Measurements from ENCODE around the gene OR6J1. TPM values are rescaled to one million over a fixed set of nuclear protein-coding genes. Genes with fewer than 3 reads are reported as not detected.
"Not testable (repeated sequence)": the region's sequence is repeated elsewhere in the genome, so short reads cannot be mapped to it uniquely, and the experiment has no call there.

Gene OR6J1
- total RNA-seq: not detected

DNA sequence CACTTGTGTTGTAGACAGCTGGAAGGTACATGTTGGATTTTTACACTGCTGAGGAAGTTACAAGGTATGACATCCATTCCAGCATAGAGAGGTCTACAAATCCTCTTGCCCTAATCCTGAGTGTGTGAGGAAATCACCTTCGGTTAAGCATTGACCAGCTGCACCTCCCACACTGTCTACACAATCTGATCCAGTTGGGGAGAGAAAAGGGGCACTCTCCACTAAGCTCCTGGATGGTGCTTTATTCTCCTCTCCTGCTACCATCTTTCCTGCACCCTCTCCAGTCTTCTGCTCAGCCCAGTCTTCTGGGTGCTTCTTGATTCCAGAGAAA, at the start of gene OR6J1:
Gene OR6J1 (minus strand): TSS at position 48 of the 331 bp plus-strand sequence. CDS start 9,541 bp downstream, outside the sequence.
- H3K36me3 Mint-ChIP-seq: no peaks in the 10 kb centered on the region
- H3K27ac Mint-ChIP-seq: no peak within 1 kb of the TSS
- DNase-seq (ENCODE audit: low spot score in 2 of 2) (no peak), ATAC-seq (no peak)
- no peaks in the 10 kb centered on the region for H3K9me3 Mint-ChIP-seq

DNA sequence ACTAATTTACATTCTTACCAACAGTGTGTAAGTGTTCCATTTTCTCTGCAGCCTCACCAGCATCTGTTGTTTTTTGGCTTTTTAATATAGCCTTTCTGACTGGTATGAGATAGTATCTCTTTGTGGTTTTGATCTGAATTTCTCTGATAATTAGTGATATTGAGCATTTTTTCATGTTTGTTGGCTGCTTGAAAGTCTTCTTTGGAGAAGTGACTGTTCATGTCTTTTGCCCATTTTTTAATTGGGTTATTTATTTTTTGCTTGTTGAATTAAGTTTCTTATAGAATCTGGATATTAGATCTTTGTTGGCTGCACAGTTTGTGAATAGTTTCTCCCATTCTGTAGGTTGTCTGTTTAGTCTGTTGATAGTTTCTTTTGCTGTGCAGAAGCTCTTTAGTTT, 48.0 kb upstream of the OR6J1 start:
- Mint-ChIP-seq H3K27ac (no peak overlapping the region), H3K9me3 (peaks cover 3 to 47% of the 10 kb centered on the region in 2 donors)

GRCh38 chr14:22691171-22691570, 47.0 kb upstream of the OR6J1 start:
- Mint-ChIP-seq H3K36me3 (peaks cover 18 to 50% of the 10 kb centered on the region in 2 donors), H3K27ac (no peak overlapping the region), H3K9me3 (peaks cover 5 to 50% of the 10 kb centered on the region in 2 donors)
- ATAC-seq (no peak), DNase-seq (ENCODE audit: low spot score in 2 of 2) (no peak)

More for the DNA sequence above, 48.0 kb upstream of the OR6J1 start:
- no peak for ATAC-seq
- H3K36me3 Mint-ChIP-seq: peaks cover 11 to 43% of the 10 kb centered on the region in 2 donors
- DNase-seq (ENCODE audit: low spot score in 2 of 2): no peak

- Mint-ChIP-seq H3K27ac (no peak overlapping the region), H3K9me3 (peaks cover 5 to 50% of the 10 kb centered on the region in 2 donors), H3K36me3 (peaks cover 18 to 50% of the 10 kb centered on the region in 2 donors)
- ATAC-seq (peak; percentile 99 to 100), DNase-seq (ENCODE audit: low spot score in 2 of 2) (peak in 1 of 2 donors; percentile 26)
Measured at GRCh38 chr14:22689199-22689598, 45.0 kb upstream of the OR6J1 start.

- not testable (repeated sequence) for DNase-seq (ENCODE audit: low spot score in 2 of 2); ATAC-seq; H3K27ac Mint-ChIP-seq
- Mint-ChIP-seq H3K9me3 (peaks cover 5 to 47% of the 10 kb centered on the region in 2 donors), H3K36me3 (peaks cover 15 to 47% of the 10 kb centered on the region in 2 donors)
Measured at GRCh38 chr14:22687969-22688368, 43.8 kb upstream of the OR6J1 start.

- Mint-ChIP-seq H3K9me3 (peaks cover 5 to 30% of the 10 kb centered on the region in 2 donors), H3K36me3 (peaks cover 10 to 40% of the 10 kb centered on the region in 2 donors)
- not testable (repeated sequence) for DNase-seq (ENCODE audit: low spot score in 2 of 2); H3K27ac Mint-ChIP-seq; ATAC-seq
Measured at GRCh38 chr14:22686176-22686611, 42.0 kb upstream of the OR6J1 start.

GRCh38 chr14:22685467-22685866, 41.3 kb upstream of the OR6J1 start:
- no peak for ATAC-seq

GRCh38 chr14:22683428-22683827, 39.3 kb upstream of the OR6J1 start:
- not testable (repeated sequence) for H3K27ac Mint-ChIP-seq; DNase-seq (ENCODE audit: low spot score in 2 of 2); ATAC-seq
- peaks cover 5 to 13% of the 10 kb centered on the region in 2 donors for H3K9me3 Mint-ChIP-seq
- peaks cover 17 to 25% of the 10 kb centered on the region in 2 donors for H3K36me3 Mint-ChIP-seq

More at GRCh38 chr14:22685467-22685866, 41.3 kb upstream of the OR6J1 start:
- no peak overlapping the region for H3K27ac Mint-ChIP-seq
- peaks cover 5 to 23% of the 10 kb centered on the region in 2 donors for H3K9me3 Mint-ChIP-seq
- peaks cover 10 to 35% of the 10 kb centered on the region in 2 donors for H3K36me3 Mint-ChIP-seq
- DNase-seq (ENCODE audit: low spot score in 2 of 2): no peak

GRCh38 chr14:22678221-22678620, 34.1 kb upstream of the OR6J1 start:
- H3K9me3 Mint-ChIP-seq: no peaks in the 10 kb centered on the region
- no peak overlapping the region for H3K27ac Mint-ChIP-seq
- DNase-seq (ENCODE audit: low spot score in 2 of 2) (no peak), ATAC-seq (no peak)
- H3K36me3 Mint-ChIP-seq: peaks cover 7% of the 10 kb centered on the region in 2 donors

- H3K9me3 Mint-ChIP-seq, H3K27ac Mint-ChIP-seq: not testable (repeated sequence)
Measured at GRCh38 chr14:22677551-22677950, 33.4 kb upstream of the OR6J1 start.

GRCh38 chr14:22671622-22672021, 27.5 kb upstream of the OR6J1 start:
- peaks cover 0 to 12% of the 10 kb centered on the region in 2 donors for H3K9me3 Mint-ChIP-seq
- ATAC-seq (peak; percentile 59 to 68), DNase-seq (ENCODE audit: low spot score in 2 of 2) (no peak)
- H3K36me3 Mint-ChIP-seq: no peaks in the 10 kb centered on the region
- no peak overlapping the region for H3K27ac Mint-ChIP-seq

More at GRCh38 chr14:22677551-22677950, 33.4 kb upstream of the OR6J1 start:
- DNase-seq (ENCODE audit: low spot score in 2 of 2); H3K36me3 Mint-ChIP-seq; ATAC-seq: not testable (repeated sequence)

DNA sequence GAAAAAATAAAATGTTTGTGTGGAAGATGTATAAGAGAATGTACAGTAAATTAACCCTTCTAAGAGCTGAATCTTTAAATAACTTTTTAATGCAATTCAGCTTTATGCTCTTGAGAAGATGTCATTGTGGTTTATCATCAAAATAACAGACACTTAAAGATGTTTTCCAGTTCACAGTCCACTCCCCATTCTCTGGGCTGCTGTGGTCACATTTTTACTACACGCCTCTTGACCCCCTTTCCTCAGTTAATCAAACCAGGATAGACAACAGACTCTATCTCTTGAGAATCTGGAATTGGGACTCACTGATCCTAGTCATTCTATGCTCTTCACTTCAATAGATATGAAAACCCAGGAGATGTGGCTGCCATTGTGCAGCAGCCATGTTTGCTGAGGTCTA, 24.7 kb upstream of the OR6J1 start:
- Mint-ChIP-seq H3K27ac (peak overlapping the region in 1 of 2 donors; percentile 47), H3K36me3 (no peaks in the 10 kb centered on the region), H3K9me3 (peaks cover 0 to 12% of the 10 kb centered on the region in 2 donors)
- ATAC-seq (peak in 1 of 2 donors; percentile 15), DNase-seq (ENCODE audit: low spot score in 2 of 2) (no peak)

DNA sequence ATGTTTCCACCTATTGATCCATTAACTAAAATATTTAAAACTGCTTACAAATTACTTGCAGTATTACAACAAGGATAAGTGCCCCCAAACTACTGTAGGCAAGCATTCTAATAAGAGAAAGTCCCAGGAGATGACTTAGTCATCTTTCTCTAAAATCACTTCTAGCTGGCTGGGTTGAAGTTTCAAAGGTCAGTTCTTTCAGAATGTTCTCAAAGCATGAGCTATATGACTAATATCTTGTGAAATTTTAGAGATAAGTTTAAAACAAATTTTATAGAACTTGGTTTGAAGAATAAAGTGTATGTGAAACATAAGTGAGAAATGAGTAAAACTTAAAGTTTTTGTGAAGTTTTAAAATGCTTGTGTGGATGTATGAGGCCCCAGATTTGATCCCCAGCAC, 24.3 kb upstream of the OR6J1 start:
- peak overlapping the region in 1 of 2 donors; percentile 47 for H3K27ac Mint-ChIP-seq
- DNase-seq (ENCODE audit: low spot score in 2 of 2): no peak
- H3K9me3 Mint-ChIP-seq: peaks cover 0 to 12% of the 10 kb centered on the region in 2 donors
- H3K36me3 Mint-ChIP-seq: no peaks in the 10 kb centered on the region
- peak; percentile 78 to 79 for ATAC-seq

GRCh38 chr14:22667881-22668280, 23.7 kb upstream of the OR6J1 start:
- Mint-ChIP-seq H3K36me3 (no peaks in the 10 kb centered on the region), H3K27ac (no peak overlapping the region), H3K9me3 (peaks cover 0 to 12% of the 10 kb centered on the region in 2 donors)
- ATAC-seq: peak in 1 of 2 donors; percentile 22
- DNase-seq (ENCODE audit: low spot score in 2 of 2): no peak

GRCh38 chr14:22666203-22666893, 22.2 kb upstream of the OR6J1 start:
- Mint-ChIP-seq H3K27ac (no peak overlapping the region), H3K9me3 (peaks cover 0 to 12% of the 10 kb centered on the region in 2 donors), H3K36me3 (no peaks in the 10 kb centered on the region)
- ATAC-seq (no peak), DNase-seq (ENCODE audit: low spot score in 2 of 2) (no peak)

- no peak for ATAC-seq
Measured at GRCh38 chr14:22664261-22664660, 20.1 kb upstream of the OR6J1 start.

GRCh38 chr14:22660654-22661053, 16.5 kb upstream of the OR6J1 start:
- no peak for DNase-seq (ENCODE audit: low spot score in 2 of 2)
- Mint-ChIP-seq H3K36me3 (no peaks in the 10 kb centered on the region), H3K27ac (no peak overlapping the region), H3K9me3 (no peaks in the 10 kb centered on the region)
- no peak for ATAC-seq

More at GRCh38 chr14:22664261-22664660, 20.1 kb upstream of the OR6J1 start:
- Mint-ChIP-seq H3K9me3 (peaks cover 0 to 12% of the 10 kb centered on the region in 2 donors), H3K36me3 (no peaks in the 10 kb centered on the region), H3K27ac (no peak overlapping the region)
- no peak for DNase-seq (ENCODE audit: low spot score in 2 of 2)

GRCh38 chr14:22658946-22659345, 14.8 kb upstream of the OR6J1 start:
- no peaks in the 10 kb centered on the region for H3K9me3 Mint-ChIP-seq
- DNase-seq (ENCODE audit: low spot score in 2 of 2) (no peak), ATAC-seq (no peak)
- H3K27ac Mint-ChIP-seq: peak overlapping the region in 1 of 2 donors; percentile 29
- H3K36me3 Mint-ChIP-seq: no peaks in the 10 kb centered on the region
